Myocyte (in vitro differentiated cells): Measurements from ENCODE around the gene ARID3B. TPM values are rescaled to one million over a fixed set of nuclear protein-coding genes. Genes with fewer than 3 reads are reported as not detected.
A peak's percentile ranks its signal among the peaks of the same experiment; 100 is the strongest.
"Not testable (repeated sequence)": the region's sequence is repeated elsewhere in the genome, so short reads cannot be mapped to it uniquely, and the experiment has no call there.

Source experiments
- DNase-seq: peaks from one replicate; pipeline ENCODE4 v3.0.0-alpha.2; 2012; ENCODE audit warnings: low read depth
- total RNA-seq: library from RNA; depleted of rRNA; stranded (reverse); fragments of >200 nt; gene quantifications from 2 replicates; pipeline ENCODE4 v1.2.3, GENCODE V29; 2014

ARID3B gene
- total RNA-seq, 1 donor from 2014 or later: 0.88 TPM

GRCh38 chr15:74531144-74531811, 9.7 kb upstream of the ARID3B start:
- peak; percentile 54 for DNase-seq

DNA sequence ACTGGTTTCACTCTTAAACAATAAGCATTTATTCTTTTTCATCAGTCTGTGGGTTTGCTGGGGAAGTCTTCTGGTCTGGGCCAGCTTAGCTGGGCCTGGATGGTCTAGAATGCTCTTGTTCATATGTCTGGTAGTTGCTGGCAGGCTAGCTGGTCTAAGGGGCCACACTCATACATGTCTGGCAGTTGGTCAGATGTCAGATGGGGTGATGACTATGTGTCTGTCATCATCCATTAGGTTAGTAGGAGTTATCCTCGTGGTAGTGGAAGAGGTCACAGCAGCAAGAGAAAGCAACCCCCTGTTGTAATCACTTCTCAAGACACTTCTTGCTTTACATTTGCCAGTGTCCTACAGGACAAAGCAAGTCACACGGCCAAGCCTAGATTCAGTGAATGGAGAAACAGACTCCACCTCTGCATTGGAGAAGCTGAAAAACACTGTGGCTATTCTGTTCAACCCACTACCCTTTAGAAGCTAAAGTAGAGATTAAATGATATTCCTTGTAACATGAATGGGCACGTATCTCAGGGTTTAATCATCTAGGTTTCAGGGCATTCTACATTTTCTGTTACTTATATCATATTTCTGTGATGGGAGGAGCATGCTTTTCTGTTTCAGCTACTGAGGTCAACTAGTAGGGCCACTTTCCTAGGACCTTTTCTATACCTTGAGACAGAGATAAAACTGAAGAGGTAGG, 5.5 kb upstream of the ARID3B start:
- no peak for DNase-seq

DNA sequence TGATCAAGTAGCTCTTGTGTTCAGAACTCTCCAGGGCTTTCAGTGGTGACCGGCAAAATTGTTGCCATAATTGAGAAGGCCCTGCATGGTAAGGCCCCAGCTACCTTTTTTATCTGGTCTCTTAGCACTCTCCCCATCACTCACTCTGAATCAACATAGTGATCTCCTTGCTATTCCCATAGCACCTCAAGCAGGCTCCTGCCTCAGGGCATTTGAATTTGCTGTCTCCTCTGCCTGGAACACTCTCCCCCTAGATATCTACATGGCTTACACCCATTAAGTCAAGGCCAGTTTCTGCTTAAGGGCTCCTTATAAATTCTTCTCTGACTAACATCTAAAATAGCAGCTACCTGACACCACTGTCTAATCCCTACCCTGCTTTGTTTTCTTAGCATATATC, 3.3 kb upstream of the ARID3B start:
- no peak for DNase-seq

GRCh38 chr15:74539521-74539920, 1.5 kb upstream of the ARID3B start:
- DNase-seq: not testable (repeated sequence)

- peak; percentile 14 for DNase-seq
These were observed 759 bp upstream of the ARID3B start for GRCh38 chr15:74540161-74540760.

DNA sequence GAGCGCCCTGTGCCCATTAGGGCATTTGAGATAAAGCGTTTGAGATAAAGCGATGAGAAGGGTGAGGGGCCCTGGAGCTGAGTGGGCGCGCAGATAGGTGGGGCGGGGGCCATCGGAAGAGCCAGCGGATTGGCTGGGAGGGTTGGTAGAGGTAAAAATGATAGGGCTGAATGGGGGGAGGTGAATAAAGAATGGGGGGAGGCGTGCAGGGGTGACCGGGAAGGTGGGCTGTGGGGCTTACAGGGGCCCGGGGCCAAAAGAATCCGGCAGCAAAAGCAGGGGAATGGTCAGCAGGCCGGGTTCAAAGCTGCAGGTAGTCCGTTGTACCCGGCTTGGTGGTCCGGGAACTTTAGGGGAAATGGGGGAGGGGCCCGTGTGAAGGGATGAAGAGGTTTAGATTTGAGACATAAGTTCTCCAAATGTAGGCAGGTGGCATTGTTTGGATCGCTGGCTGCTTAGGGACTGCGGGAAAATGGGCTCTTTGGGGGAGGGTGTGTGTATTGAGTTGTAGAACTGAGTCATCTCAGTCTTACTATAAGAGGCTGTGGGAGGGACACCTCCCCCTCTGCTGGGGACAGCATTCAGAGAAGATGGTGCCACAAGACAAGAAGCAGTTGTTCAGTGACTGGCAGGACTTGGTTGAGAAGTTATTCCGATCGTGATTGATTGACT, 610 bp downstream of the ARID3B start:
- DNase-seq: peak; percentile 66

GRCh38 chr15:74542166-74543042, 1.4 kb downstream of the ARID3B start:
- no peak for DNase-seq

- no peak for DNase-seq
These were observed 2.0 kb downstream of the ARID3B start for GRCh38 chr15:74543043-74543422.

DNA sequence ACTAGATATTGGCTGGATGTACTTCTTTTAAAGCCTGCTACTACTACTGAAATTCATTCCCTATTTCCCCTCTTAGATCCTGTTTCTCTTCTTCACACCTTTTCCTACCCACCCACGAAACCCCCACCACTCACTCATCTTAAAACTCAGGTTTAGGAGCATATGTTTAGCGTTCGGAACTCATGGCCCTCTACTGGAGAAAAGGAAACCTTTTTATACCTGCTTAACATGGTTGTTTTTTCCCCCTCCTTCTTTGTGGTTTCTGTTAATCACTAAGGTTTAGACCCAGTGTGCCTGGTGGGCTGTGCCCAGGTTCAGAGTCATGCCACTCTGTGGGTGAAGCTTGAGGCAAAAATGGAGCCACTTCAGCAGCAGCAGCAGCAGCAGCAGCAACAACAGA, 2.6 kb downstream of the ARID3B start:
- no peak for DNase-seq

DNA sequence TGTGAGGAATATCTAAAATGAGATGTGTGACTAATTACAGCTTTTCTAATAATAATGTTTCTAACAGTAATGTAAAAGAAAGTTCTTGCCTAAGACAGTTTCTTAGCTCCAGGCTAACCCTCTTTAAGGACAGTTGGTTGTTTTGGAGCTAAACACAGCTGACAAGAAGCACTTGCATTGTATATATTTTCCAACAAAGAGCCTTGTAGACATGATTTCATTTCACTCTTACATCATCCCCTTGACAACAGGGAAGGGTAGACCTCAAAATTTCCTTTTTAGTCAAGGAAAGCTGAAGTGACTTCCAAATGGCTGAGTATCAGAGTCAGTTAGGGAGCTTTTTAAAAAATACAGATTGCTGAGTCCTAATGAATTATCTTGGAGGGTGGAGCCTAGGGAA, 4.1 kb downstream of the ARID3B start:
- no peak for DNase-seq

DNA sequence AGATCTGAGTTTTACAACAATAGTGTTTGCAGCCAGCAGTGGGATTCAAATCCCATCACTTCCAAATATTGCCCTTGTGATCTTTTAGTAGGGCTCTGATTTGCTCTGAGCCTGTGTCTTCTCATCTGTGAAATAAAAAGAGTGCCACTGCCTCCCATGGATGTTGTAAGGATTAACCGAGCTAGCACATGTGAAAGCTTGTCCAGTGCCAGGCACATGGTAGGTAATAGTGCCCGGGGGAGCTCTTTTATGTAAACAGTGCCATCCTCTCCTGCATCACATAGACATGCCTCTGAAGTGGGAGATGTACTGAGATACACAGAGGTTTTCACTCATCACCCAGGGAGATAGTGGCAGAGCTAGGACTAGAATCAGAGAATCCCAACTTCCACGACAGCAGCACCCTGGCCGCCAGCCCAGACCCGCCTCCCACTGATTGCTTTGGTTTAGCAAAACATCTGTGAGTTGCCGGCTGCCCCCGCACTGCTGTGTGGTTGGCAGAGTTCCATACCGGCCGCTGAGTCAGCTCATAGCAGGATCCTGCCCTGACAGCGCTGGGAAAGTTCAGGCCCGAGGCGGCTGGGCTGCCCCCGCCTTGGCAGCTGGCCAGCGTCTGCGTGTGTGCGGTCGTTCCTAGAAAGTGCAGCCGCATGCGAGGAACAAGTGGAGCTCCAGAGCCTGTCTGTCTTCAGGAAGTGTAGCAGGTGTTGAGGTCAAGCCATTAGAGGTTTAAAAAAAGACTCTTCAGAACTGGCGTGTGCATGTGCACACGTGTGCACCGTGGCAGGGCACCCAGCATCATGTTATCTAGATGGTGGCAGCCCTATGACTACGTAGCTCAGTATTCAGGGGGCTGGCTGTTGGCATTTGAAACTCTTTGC, 5.0 kb downstream of the ARID3B start:
- DNase-seq: peak; percentile 100

- DNase-seq: no peak
These were observed 6.6 kb downstream of the ARID3B start for GRCh38 chr15:74547616-74548015.

GRCh38 chr15:74548241-74548640, 7.2 kb downstream of the ARID3B start:
- no peak for DNase-seq

- no peak for DNase-seq
These were observed 8.8 kb downstream of the ARID3B start for GRCh38 chr15:74549816-74550215.

DNA sequence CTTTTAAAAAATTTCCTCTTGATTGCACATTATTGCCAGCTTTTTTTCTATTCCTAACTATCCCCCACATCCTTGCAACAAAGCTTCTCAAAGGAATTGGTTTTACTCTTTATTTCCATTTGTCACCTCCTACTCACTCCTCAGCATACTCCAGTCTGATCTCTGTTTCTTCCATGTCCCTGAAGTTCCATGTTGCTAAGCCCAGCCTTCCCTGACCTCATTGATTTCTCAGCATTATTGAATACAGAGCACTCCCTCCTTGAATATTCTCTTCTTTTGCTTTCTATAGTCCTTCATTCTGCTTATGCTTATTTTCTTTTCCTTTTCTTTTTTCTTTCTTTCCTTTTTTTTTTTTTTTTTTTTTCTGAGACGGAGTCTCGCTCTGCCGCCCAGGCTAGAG, 10.7 kb downstream of the ARID3B start:
- DNase-seq: no peak

- no peak for DNase-seq
These were observed 11.9 kb downstream of the ARID3B start for GRCh38 chr15:74552773-74553441.

DNA sequence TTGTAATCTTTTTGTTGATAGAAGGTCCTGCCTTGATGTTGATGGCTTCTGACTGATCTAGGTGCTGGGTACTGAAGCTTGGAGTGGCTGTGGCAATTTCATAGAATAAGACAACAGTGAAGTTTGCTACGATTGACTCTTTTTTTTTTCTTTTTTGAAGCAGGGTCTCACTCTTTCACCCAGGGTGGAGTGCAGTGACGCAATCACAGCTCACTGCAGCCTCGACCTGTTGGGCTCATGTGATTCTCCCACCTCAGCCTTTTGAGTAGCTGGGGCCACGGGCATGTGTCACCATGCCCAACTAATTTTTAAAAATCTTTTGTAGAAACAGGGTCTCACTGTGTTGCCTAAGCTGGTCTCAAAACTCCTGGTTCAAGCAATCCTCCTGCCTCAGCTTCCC, 14.2 kb downstream of the ARID3B start:
- no peak for DNase-seq

- DNase-seq: no peak
These were observed 17.7 kb downstream of the ARID3B start for GRCh38 chr15:74558706-74559105.

DNA sequence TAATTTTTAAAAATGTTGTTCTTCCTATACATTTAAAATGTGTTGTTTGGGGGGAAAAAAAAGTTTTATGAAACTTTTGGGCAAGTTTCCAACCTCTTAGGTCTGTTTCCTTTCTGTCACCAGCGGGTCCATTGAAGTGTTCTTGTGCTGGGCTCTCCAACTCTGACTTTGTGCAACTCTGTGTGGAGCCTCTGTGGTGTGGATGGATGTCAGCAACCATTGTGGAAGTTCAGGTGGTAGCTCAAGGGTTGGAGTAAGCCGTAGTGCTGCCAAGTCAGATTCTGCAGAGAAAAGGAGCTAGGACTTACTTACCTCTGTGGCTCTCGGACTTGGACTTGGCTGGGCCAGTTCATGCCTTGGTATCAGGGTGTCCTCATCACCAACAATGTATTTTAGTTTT, 22.4 kb downstream of the ARID3B start:
- DNase-seq: no peak

DNA sequence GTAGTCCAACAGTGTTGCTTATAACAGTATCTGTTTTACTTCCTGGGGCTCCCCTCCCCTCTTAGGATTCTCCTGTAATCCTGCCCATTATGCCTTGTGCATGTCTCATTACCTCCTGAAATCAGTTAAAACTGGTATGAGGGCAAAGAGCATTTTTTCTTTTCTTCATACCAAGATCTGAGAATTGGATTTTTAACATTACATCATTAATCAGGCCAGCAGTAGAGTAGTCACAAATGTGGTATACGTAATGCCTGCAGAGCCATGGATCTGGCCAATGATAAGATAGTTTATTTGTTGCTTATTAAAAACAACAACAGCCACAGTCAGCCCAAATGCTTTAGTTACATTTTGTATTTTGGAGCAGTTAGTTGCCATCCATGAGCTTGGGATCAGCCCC, 23.2 kb downstream of the ARID3B start:
- DNase-seq: no peak
